Esophagus (tissue), 2 donors: ENCODE results near the gene C9. TPM values are rescaled to one million over a fixed set of nuclear protein-coding genes. Genes with fewer than 3 reads are reported as not detected.

ENCODE experiments used
- H3K27ac ChIP-seq, 2 donors: one replicate each; pipeline ENCODE4 v1.5.1; 2013; ENCODE audit warnings: low read depth in 2 of 2, mild to moderate bottlenecking in 2 of 2, inconsistent platforms in 1 of 2, low read length in 1 of 2, moderate library complexity in 1 of 2
- H3K27me3 ChIP-seq, 2 donors: one replicate each; pipeline ENCODE4 v1.6.1; 2013; ENCODE audit warnings: low read length in 2 of 2, control low read depth in 1 of 2, mild to moderate bottlenecking in 1 of 2; ENCODE audit not compliant: insufficient read depth in 2 of 2, control insufficient read depth in 1 of 2
- H3K36me3 ChIP-seq, 2 donors: one replicate each; pipeline ENCODE4 v1.6.1; 2013; ENCODE audit warnings: low read length in 1 of 2; ENCODE audit not compliant: control insufficient read depth in 2 of 2, insufficient read depth in 2 of 2
- H3K4me1 ChIP-seq, 2 donors: one replicate each; pipeline ENCODE4 v1.6.1; 2013; ENCODE audit warnings: low read length in 1 of 2; ENCODE audit not compliant: control insufficient read depth in 2 of 2, insufficient read depth in 2 of 2
- H3K4me3 ChIP-seq, 2 donors: one replicate each; pipeline ENCODE4 v1.5.1; 2013; ENCODE audit warnings: low read length in 2 of 2, mild to moderate bottlenecking in 2 of 2, low read depth in 1 of 2, moderate library complexity in 1 of 2
- H3K9me3 ChIP-seq, 2 donors: one replicate each; pipeline ENCODE4 v1.6.1; 2013; ENCODE audit warnings: mild to moderate bottlenecking in 2 of 2, low read depth in 1 of 2, low read length in 1 of 2, moderate library complexity in 1 of 2; ENCODE audit not compliant: control insufficient read depth in 2 of 2, insufficient read depth in 1 of 2
- WGBS, 2 donors: extraction: QIAGEN DNeasy Blood & Tissue Kit; methylation state at CpG; one replicate each; pipeline ENCODE4 v1.1.7; 2013; 5-methylcytosine and 5-hydroxymethylcytosine counted together
- polyA plus RNA-seq, 2 donors: library from polyadenylated mRNA; stranded (reverse); fragments of 200-250 nt; gene quantifications; one replicate each; pipeline ENCODE4 v1.2.3, GENCODE V29; 2013
- donor health status: healthy with polysubstance abuse.
- donor health status: Bipolar disorder and iron deficiency.

Gene C9
- polyA plus RNA-seq, 2 donors, result not detected

DNA sequence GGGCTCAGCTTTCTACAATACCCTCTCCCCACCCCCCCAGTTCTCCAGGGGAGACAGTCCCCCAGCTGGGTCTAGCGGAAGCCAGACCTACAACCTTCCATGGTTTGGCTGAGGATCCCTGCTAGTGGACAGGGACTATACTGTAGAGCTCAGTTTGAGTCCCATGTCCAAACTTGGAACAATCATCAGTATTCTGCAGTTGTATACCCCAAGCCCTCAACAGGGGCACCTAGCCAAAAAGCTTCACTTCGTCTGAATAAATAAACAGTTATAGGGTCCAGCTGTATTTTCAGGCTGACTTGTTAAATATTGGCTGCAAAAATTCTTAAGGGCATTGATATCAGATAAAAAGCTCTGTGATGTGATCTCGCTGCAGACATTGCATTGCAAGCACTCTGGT, 15.4 kb upstream of the C9 start:
- 72 to 73% methylated on average over 3 of the region's 3 CpGs for WGBS, 2 donors
- peaks cover 0 to 2% of the 10 kb centered on the region in 2 donors for H3K36me3 ChIP-seq
- no peak overlapping the region for H3K4me3 ChIP-seq

DNA sequence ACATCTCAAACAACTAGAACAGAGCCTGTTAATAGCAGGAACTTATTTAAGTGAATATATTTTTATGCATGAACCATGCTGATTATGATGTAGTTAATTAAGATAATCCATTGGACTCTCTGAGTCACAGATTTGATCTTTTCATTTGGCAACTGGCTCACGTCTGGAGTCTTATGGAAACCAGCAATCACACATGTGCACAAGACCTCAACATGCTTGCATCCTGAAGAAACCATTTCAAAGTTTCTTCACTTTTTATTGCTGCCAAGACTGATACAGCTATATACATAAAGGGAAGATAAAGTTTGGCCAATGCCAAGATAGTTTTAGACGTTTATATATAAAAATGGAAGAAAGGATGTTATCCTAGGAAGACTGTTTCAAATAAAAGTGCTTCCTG, 13.3 kb upstream of the C9 start:
- 46 to 48% methylated on average over 2 of the region's 2 CpGs for WGBS, 2 donors
- H3K36me3 ChIP-seq, result no peaks in the 10 kb centered on the region

More for the DNA sequence above, 15.4 kb upstream of the C9 start:
- Histone ChIP-seq H3K4me1 (no peaks in the 10 kb centered on the region), H3K9me3 (no peaks in the 10 kb centered on the region), H3K27me3 (no peaks in the 10 kb centered on the region), H3K27ac (no peak overlapping the region)

DNA sequence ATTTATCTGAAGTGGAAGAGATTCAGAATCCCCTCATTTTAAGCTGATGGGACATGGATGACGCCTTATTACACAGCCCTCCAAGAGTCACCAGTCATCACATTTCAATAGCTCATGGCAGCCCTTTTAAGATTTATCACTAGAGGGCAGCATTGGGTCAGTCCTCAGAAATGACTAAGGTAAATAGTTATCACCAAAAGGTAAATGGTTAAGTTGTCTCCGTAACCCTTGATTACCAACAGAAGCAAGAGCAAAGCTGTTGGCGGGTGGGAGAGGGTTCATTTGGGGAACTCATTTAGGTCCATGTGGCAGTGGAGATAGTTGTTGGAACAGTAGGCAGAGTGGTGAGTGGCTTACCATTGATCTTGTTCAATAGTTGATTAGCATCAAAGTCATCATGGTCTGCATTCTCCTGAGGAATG, 12.0 kb upstream of the C9 start:
- Histone ChIP-seq H3K4me1 (no peaks in the 10 kb centered on the region), H3K4me3 (no peak overlapping the region), H3K27ac (no peak overlapping the region), H3K27me3 (no peaks in the 10 kb centered on the region), H3K9me3 (no peaks in the 10 kb centered on the region), H3K36me3 (no peaks in the 10 kb centered on the region)
- 47 to 53% methylated on average over 3 of the region's 3 CpGs for WGBS, 2 donors

More for the DNA sequence above, 13.3 kb upstream of the C9 start:
- no peaks in the 10 kb centered on the region for H3K4me1 ChIP-seq
- H3K27ac ChIP-seq, result no peak overlapping the region
- H3K4me3 ChIP-seq, result no peak overlapping the region
- no peaks in the 10 kb centered on the region for H3K27me3 ChIP-seq
- H3K9me3 ChIP-seq, result no peaks in the 10 kb centered on the region

- WGBS, 2 donors, result 90 to 93% methylated on average over 2 of the region's 2 CpGs
- Histone ChIP-seq H3K9me3 (no peaks in the 10 kb centered on the region), H3K27me3 (no peaks in the 10 kb centered on the region), H3K4me1 (no peaks in the 10 kb centered on the region), H3K36me3 (no peaks in the 10 kb centered on the region), H3K4me3 (no peak overlapping the region), H3K27ac (no peak overlapping the region)
These were observed 9.5 kb upstream of the C9 start for GRCh38 chr5:39373791-39374190.

- no peaks in the 10 kb centered on the region for H3K27me3 ChIP-seq
- H3K27ac ChIP-seq, result no peak overlapping the region
- no peaks in the 10 kb centered on the region for H3K4me1 ChIP-seq
- WGBS, 2 donors, result 79 to 84% methylated on average over 3 of the region's 3 CpGs
- H3K4me3 ChIP-seq, result no peak overlapping the region
- H3K36me3 ChIP-seq, result no peaks in the 10 kb centered on the region
- no peaks in the 10 kb centered on the region for H3K9me3 ChIP-seq
These were observed 7.0 kb upstream of the C9 start for GRCh38 chr5:39371367-39371635.

DNA sequence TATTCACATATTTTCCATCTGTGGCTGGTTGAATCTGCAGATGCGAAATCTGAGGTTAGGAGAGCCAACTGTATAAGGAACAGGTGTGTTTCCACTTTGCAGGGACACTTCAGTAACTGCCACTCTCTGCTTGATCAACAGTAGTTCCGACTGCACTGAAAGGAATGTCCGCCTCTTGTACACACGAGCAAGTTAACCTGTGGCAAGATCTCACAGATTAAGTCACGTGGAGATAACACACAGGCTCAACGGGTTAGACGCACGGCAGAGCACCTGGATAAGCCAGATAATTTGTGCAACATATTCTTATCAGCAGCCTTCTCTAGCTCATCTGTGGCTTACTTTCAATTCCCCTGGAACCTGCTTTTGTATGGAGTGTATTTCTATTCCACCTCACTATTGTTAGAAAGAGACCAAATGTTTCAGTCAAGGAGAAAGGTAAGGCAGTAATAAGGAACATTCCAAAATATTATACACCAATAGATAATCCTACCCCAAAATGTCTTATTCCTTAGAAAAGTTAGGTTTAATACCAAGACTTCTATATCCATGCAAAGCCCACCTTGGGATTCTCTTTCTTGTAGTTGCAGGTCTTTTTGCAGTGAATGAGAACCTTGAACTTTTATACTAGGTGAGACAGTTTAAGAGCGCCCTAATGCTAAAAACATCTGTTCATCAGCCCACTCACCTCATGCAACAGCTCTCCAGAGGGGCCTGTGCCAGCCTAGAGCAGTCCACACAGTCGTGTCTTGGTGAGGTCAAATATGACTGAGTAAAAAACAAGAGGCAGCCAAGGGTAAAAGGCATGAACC, 6.5 kb upstream of the C9 start:
- no peaks in the 10 kb centered on the region for H3K36me3 ChIP-seq

DNA sequence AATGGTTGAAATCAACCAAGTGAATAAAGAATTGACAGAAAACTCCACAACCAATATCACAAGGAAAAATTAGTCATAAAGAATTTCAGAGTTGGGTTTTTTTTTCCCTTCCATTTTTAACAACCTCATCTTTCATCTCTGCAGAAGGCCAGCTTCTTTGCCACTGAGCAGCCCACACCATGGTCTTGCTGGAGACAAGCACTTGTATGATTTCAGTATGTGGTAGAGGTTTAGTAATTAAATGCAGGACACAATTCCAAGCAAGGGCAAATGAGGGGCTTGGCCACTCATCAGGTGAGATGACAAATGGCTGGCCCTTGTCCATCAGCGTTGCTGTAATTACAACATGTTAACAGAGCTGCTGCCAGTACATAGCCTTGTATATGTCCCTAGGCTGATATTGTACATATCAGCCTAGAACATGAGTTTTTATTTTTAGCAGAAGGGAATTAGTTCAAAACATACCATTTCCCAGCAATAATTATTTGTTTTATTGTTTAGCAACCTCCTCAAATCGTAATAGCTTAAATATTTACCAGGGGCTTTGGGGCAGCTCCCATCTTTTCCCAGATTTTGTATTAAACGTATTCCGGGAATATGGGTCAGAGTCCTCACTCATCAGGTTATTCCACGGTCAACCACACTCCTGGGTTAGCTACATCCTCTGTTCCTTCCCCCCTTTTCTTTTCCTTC, 5.0 kb upstream of the C9 start:
- WGBS, 2 donors, result 72 to 81% methylated on average over 5 of the region's 5 CpGs
- Histone ChIP-seq H3K27ac (no peak overlapping the region), H3K4me3 (no peak overlapping the region), H3K27me3 (no peaks in the 10 kb centered on the region), H3K9me3 (no peaks in the 10 kb centered on the region), H3K4me1 (no peaks in the 10 kb centered on the region), H3K36me3 (no peaks in the 10 kb centered on the region)

More for the DNA sequence above, 6.5 kb upstream of the C9 start:
- 48 to 66% methylated on average over 10 of the region's 10 CpGs for WGBS, 2 donors
- no peaks in the 10 kb centered on the region for H3K9me3 ChIP-seq
- H3K27me3 ChIP-seq, result no peaks in the 10 kb centered on the region
- no peaks in the 10 kb centered on the region for H3K4me1 ChIP-seq
- H3K4me3 ChIP-seq, result no peak overlapping the region
- H3K27ac ChIP-seq, result no peak overlapping the region

- Histone ChIP-seq H3K9me3 (no peaks in the 10 kb centered on the region), H3K4me1 (no peaks in the 10 kb centered on the region), H3K27ac (no peak overlapping the region), H3K27me3 (no peaks in the 10 kb centered on the region), H3K36me3 (no peaks in the 10 kb centered on the region), H3K4me3 (no peak overlapping the region)
- WGBS, 2 donors, result 61 to 67% methylated on average over 4 of the region's 4 CpGs
These were observed 3.8 kb upstream of the C9 start for GRCh38 chr5:39368116-39368515.

- no peaks in the 10 kb centered on the region for H3K4me1 ChIP-seq
- H3K27me3 ChIP-seq, result no peaks in the 10 kb centered on the region
- WGBS, 2 donors, result 70 to 79% methylated on average over 3 of the region's 3 CpGs
- no peak overlapping the region for H3K27ac ChIP-seq
- no peaks in the 10 kb centered on the region for H3K36me3 ChIP-seq
- H3K4me3 ChIP-seq, result no peak overlapping the region
- H3K9me3 ChIP-seq, result no peaks in the 10 kb centered on the region
These were observed 3.4 kb upstream of the C9 start for GRCh38 chr5:39367711-39368110.

GRCh38 chr5:39363217-39363616, 1.1 kb downstream of the C9 start:
- no peaks in the 10 kb centered on the region for H3K36me3 ChIP-seq
- 81 to 86% methylated on average over 4 of the region's 4 CpGs for WGBS, 2 donors

More at GRCh38 chr5:39363217-39363616, 1.1 kb downstream of the C9 start:
- Histone ChIP-seq H3K27me3 (no peaks in the 10 kb centered on the region), H3K4me1 (no peaks in the 10 kb centered on the region), H3K4me3 (no peak overlapping the region), H3K9me3 (no peaks in the 10 kb centered on the region), H3K27ac (no peak overlapping the region)
